ENCODE data around the gene SNF8. TPM values are rescaled to one million over a fixed set of nuclear protein-coding genes. Genes with fewer than 3 reads are reported as not detected.

Gene SNF8
- total and polyA plus RNA-seq, 9 of the 15 experiments (the other 6 are each of a cell fraction or from before 2014, with no cell fraction given): 6.9 to 149 (median 117) TPM

DNA sequence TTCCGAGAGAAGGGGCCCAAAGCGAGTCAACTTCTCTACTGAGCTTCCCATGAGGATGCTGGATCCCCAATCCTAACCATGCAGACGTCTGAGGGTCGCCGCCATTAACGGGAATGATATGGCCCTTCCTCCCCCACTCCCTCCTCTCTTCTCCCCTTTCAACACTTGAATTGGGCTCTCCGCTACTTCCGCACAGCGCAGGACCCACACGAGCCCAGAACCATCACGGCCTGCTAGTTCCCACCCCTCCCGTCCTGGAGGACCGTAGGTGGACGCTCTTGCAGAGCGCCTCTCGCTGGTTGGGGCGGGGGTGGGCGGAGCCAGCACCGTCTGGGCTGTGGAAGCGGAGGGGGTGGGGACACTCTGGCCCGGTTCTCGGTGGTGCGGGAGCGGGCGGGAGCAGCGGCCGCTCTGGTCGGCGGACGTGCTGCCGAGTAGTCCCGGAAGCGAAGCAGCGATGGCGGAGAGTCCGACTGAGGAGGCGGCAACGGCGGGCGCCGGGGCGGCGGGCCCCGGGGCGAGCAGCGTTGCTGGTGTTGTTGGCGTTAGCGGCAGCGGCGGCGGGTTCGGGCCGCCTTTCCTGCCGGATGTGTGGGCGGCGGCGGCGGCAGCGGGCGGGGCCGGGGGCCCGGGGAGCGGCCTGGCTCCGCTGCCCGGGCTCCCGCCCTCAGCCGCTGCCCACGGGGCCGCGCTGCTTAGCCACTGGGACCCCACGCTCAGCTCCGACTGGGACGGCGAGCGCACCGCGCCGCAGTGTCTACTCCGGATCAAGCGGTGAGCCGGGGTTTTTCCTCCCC is 36.4 kb downstream of the SNF8 start, which contains the start of gene UBE2Z (continued):
- TF ChIP-seq ZNF263 (CRISPR knock-in tag; IDR thresholded peaks at IDR 0.05; ENCODE audit: borderline replicate concordance): peak; percentile 39; the same call in 1 of the 2 replicates
- peak; percentile 31; the same call in 1 of the 2 replicates for TF ChIP-seq MTA2 (IDR thresholded peaks at IDR 0.05; ENCODE audit: low read depth)
- TF ChIP-seq SMARCE1 (IDR thresholded peaks at IDR 0.05): peak; percentile 65; the same call in 1 of the 2 replicates
- peak; percentile 5; the same call in 1 of the 2 replicates for TF ChIP-seq ZKSCAN1 (IDR thresholded peaks at IDR 0.05; ENCODE audit: low read depth, low read length)
- TF ChIP-seq MYC (IDR thresholded peaks at IDR 0.05; ENCODE audit: low read depth, low read length): peak; percentile 69
- TF ChIP-seq MYC (CRISPR knock-in tag; IDR thresholded peaks at IDR 0.05; ENCODE audit: borderline replicate concordance, low read depth): no peak
- TF ChIP-seq, protein P1, sequence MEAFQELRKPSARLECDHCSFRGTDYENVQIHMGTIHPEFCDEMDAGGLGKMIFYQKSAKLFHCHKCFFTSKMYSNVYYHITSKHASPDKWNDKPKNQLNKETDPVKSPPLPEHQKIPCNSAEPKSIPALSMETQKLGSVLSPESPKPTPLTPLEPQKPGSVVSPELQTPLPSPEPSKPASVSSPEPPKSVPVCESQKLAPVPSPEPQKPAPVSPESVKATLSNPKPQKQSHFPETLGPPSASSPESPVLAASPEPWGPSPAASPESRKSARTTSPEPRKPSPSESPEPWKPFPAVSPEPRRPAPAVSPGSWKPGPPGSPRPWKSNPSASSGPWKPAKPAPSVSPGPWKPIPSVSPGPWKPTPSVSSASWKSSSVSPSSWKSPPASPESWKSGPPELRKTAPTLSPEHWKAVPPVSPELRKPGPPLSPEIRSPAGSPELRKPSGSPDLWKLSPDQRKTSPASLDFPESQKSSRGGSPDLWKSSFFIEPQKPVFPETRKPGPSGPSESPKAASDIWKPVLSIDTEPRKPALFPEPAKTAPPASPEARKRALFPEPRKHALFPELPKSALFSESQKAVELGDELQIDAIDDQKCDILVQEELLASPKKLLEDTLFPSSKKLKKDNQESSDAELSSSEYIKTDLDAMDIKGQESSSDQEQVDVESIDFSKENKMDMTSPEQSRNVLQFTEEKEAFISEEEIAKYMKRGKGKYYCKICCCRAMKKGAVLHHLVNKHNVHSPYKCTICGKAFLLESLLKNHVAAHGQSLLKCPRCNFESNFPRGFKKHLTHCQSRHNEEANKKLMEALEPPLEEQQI (IDR thresholded peaks at IDR 0.05): no peak
- TF ChIP-seq E2F8 (IDR thresholded peaks at IDR 0.05; ENCODE audit: low read depth, partially characterized antibody): peak; percentile 70
- peak; percentile 92 for TF ChIP-seq POLR2A (conservative IDR thresholded peaks at IDR 0.05)
- no peak for TF ChIP-seq HOMEZ (CRISPR knock-in tag; IDR thresholded peaks at IDR 0.05)
- TF ChIP-seq MEF2A (IDR thresholded peaks at IDR 0.05; ENCODE audit: control insufficient read depth, low read depth, low read length): peak; percentile 30; the same call in 1 of the 2 replicates
- peak; percentile 76; the same call in 1 of the 2 replicates for TF ChIP-seq NKRF (IDR thresholded peaks at IDR 0.05; ENCODE audit: borderline replicate concordance)
- TF ChIP-seq KAT8 (IDR thresholded peaks at IDR 0.05; ENCODE audit: low read depth): no peak
- TF ChIP-seq IFI16 (CRISPR knock-in tag; IDR thresholded peaks at IDR 0.05): no peak
